Prostate gland (tissue), 2 donors: ENCODE measurements around the gene STAMBP.

Experiments
- CTCF ChIP-seq, 4 experiments: fragments of 200-600 bp in 2 of 4; fragments of 450-650 bp in 2 of 4; sonication (generic) in 2 of 4; IDR thresholded peaks; 1 replicate in 3 of 4; 2 replicates in 1 of 4; pipeline ENCODE4 v1.5.1; 2016 to 2019; ENCODE audit warnings: antibody characterized with exemption in 4 of 4, mild to moderate bottlenecking in 2 of 4, moderate library complexity in 2 of 4
- POLR2A ChIP-seq: fragments of 450-650 bp; IDR thresholded peaks from one replicate; pipeline ENCODE4 v1.6.1; 2016; ENCODE audit warnings: antibody characterized with exemption, mild to moderate bottlenecking
- POLR2AphosphoS5 ChIP-seq: sonication (generic); formaldehyde crosslinking; IDR thresholded peaks from one replicate; pipeline ENCODE4 v1.6.1; 2017; ENCODE audit warnings: antibody characterized with exemption

- TF ChIP-seq CTCF (IDR thresholded peaks at IDR 0.05) = no peak
- no peak for TF ChIP-seq POLR2AphosphoS5
- no peak for TF ChIP-seq POLR2A
Measured at GRCh38 chr2:73821227-73821626, 7.5 kb upstream of the STAMBP start.
